Osteocyte (in vitro differentiated cells): Measurements from ENCODE around the gene ALAS1. TPM values are rescaled to one million over a fixed set of nuclear protein-coding genes. Genes with fewer than 3 reads are reported as not detected.

Source experiments
- DNase-seq: peaks from one replicate; pipeline ENCODE4 v3.0.0; 2021; ENCODE audit warnings: mixed read lengths; ENCODE audit not compliant: unreplicated experiment; ENCODE audit errors: extremely low spot score
- H3K27ac Mint-ChIP-seq: one replicate; pipeline ENCODE4 v1.8.0; 2021; ENCODE audit warnings: mild to moderate bottlenecking, mixed read lengths; ENCODE audit not compliant: unreplicated experiment
- H3K27me3 Mint-ChIP-seq: one replicate; pipeline ENCODE4 v1.8.0; 2021; ENCODE audit warnings: mixed read lengths; ENCODE audit not compliant: unreplicated experiment
- H3K36me3 Mint-ChIP-seq: one replicate; pipeline ENCODE4 v1.8.0; 2021; ENCODE audit warnings: mixed read lengths; ENCODE audit not compliant: unreplicated experiment
- H3K4me1 Mint-ChIP-seq: one replicate; pipeline ENCODE4 v1.8.0; 2021; ENCODE audit warnings: mixed read lengths; ENCODE audit not compliant: unreplicated experiment
- H3K4me3 Mint-ChIP-seq: one replicate; pipeline ENCODE4 v1.8.0; 2021; ENCODE audit warnings: mild to moderate bottlenecking, moderate library complexity, mixed read lengths; ENCODE audit not compliant: unreplicated experiment
- H3K9me3 Mint-ChIP-seq: one replicate; pipeline ENCODE4 v1.8.0; 2021; ENCODE audit warnings: mixed read lengths; ENCODE audit not compliant: unreplicated experiment
- CTCF ChIP-seq: fragments of 200-600 bp; sonication (generic); IDR thresholded peaks from 2 replicates; pipeline ENCODE4 v1.5.0; 2021; ENCODE audit warnings: antibody characterized with exemption, mild to moderate bottlenecking, moderate library complexity
- total RNA-seq: library from RNA; stranded (reverse); gene quantifications from 2 replicates; pipeline ENCODE4 v1.2.1, GENCODE V29; 2021

The ALAS1 gene
- total RNA-seq, 1 donor from 2014 or later = 36.2 TPM

- Mint-ChIP-seq H3K9me3 (no peaks in the 10 kb centered on the region), H3K4me1 (peaks cover 16% of the 10 kb centered on the region), H3K27me3 (no peaks in the 10 kb centered on the region), H3K4me3 (no peak overlapping the region), H3K27ac (no peak overlapping the region), H3K36me3 (peaks cover 27% of the 10 kb centered on the region)
- peak; percentile 22 for TF ChIP-seq CTCF
- no peak for DNase-seq
These were observed 34.5 kb downstream of the ALAS1 start for GRCh38 chr3:52232279-52233107.

DNA sequence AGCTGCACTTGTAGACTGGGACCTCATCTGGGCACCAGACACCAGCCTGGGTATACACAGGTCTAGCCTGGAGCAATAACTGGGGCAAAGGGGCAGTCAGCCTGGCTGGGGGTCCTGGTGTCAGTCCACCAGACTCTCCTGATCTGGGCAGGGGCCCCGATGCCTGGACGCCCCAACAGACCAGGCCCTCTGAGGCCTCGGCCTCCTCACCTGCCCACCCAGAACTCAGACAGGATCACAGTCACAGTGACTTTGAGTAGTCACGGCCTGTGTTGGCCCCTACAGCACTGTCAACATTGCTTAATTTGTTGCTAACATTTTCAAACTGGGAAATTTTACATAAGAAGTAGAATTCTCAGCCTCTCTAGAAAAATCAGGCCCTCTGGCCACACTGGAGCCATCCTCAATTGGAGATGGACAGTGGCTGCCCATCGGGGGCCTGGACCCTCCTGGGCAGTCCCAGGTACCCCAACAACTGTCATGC, 35.2 kb downstream of the ALAS1 start:
- no peaks in the 10 kb centered on the region for H3K9me3 Mint-ChIP-seq
- H3K36me3 Mint-ChIP-seq = peaks cover 23% of the 10 kb centered on the region
- no peak for DNase-seq
- H3K4me3 Mint-ChIP-seq = no peak overlapping the region
- peak overlapping the region; percentile 7 for H3K27ac Mint-ChIP-seq
- no peak for TF ChIP-seq CTCF
- H3K27me3 Mint-ChIP-seq = no peaks in the 10 kb centered on the region
- peaks cover 23% of the 10 kb centered on the region for H3K4me1 Mint-ChIP-seq

- no peaks in the 10 kb centered on the region for H3K9me3 Mint-ChIP-seq
- DNase-seq = no peak
- no peak overlapping the region for H3K27ac Mint-ChIP-seq
- peaks cover 26% of the 10 kb centered on the region for H3K4me1 Mint-ChIP-seq
- H3K4me3 Mint-ChIP-seq = no peak overlapping the region
- H3K27me3 Mint-ChIP-seq = no peaks in the 10 kb centered on the region
- H3K36me3 Mint-ChIP-seq = peaks cover 23% of the 10 kb centered on the region
- TF ChIP-seq CTCF = no peak
These were observed 36.0 kb downstream of the ALAS1 start for GRCh38 chr3:52233968-52234367.

DNA sequence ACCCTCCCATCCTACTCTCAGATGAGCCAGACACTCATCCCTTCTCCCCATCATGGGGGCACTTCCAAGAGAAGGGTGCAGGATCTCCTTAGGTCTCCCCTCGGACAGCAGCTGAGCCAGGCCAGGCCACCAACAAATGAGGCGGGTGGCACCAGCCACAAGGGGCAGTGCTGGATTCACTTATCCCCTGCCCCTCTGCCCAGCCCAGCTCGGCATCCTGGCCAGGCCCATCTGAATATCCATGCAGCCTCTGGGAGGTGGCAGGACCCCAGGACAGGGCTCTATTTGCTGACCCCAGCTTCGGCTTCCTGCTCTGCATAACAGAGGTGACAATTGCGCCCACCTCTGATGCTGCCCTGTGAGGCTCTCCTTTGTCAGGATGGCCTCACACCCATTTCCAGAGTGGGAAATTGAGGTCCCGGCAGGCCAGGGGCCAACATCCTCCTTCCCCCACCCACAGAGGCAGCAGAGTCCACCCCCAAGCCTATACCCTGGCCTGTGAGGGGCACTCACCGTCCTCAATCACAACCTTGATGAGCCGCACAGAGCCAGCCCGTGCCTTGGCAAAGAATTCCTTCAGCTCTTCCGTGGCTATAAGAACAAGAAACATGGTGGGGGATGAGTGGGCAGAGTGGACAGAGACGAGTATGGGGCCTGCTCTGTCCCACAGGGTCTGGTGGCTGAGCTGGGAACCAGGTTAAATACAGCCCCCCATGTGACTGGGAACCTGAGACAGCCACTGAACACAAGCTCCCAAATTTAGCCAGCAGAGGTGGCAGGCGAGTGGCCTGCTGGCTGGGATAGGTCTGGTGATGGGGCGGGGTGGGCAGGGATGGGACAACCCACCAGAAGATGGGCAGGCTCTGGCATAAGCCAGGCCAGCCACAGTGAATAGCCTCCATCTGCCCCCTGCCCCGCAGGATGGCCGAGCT, 36.8 kb downstream of the ALAS1 start:
- Mint-ChIP-seq H3K27ac (no peak overlapping the region), H3K27me3 (no peaks in the 10 kb centered on the region), H3K4me3 (no peak overlapping the region), H3K4me1 (peaks cover 31% of the 10 kb centered on the region), H3K36me3 (peaks cover 19% of the 10 kb centered on the region), H3K9me3 (no peaks in the 10 kb centered on the region)
- no peak for TF ChIP-seq CTCF
- no peak for DNase-seq
